ENCODE data around the gene SLC24A4. TPM values are rescaled to one million over a fixed set of nuclear protein-coding genes. Genes with fewer than 3 reads are reported as not detected.
A peak's percentile ranks its signal among the peaks of the same experiment; 100 is the strongest.

The SLC24A4 gene
- total RNA-seq, 3 donors from 2014 or later, result 0.15 to 0.96 TPM; not detected in 1

- Histone ChIP-seq H3K9me3 (no peaks in the 10 kb centered on the region), H3K27ac (no peak overlapping the region), H3K4me3 (no peak overlapping the region), H3K27me3 (no peaks in the 10 kb centered on the region), H3K36me3 (no peaks in the 10 kb centered on the region), H3K4me1 (no peaks in the 10 kb centered on the region)
- intact Hi-C loops (cut with DNase I; ENCODE audit: low total_unique reads), result no loop called here
- TF ChIP-seq POLR2AphosphoS5 (IDR thresholded peaks at IDR 0.05), result no peak
- no peak for TF ChIP-seq CTCF (IDR thresholded peaks at IDR 0.05)
- no peak for TF ChIP-seq POLR2A (IDR thresholded peaks at IDR 0.05)
- DNase-seq (ENCODE audit: low spot score in 2 of 2), result no peak
Observed at GRCh38 chr14:92340071-92340470, 17.1 kb downstream of the SLC24A4 start.

GRCh38 chr14:92340931-92341330 lies 18.0 kb downstream of the SLC24A4 start:
- intact Hi-C loops (cut with DNase I; ENCODE audit: low total_unique reads), result no loop called here

GRCh38 chr14:92341791-92342190 lies 18.8 kb downstream of the SLC24A4 start:
- Histone ChIP-seq H3K9me3 (no peaks in the 10 kb centered on the region), H3K36me3 (no peaks in the 10 kb centered on the region), H3K4me1 (no peaks in the 10 kb centered on the region), H3K27me3 (peaks cover 0 to 3% of the 10 kb centered on the region in 2 donors), H3K4me3 (no peak overlapping the region), H3K27ac (no peak overlapping the region)
- no peak for TF ChIP-seq CTCF (IDR thresholded peaks at IDR 0.05)
- no peak for TF ChIP-seq POLR2A (IDR thresholded peaks at IDR 0.05)
- no peak for TF ChIP-seq POLR2AphosphoS5 (IDR thresholded peaks at IDR 0.05)
- DNase-seq (ENCODE audit: low spot score in 2 of 2), result no peak
- intact Hi-C loops (cut with DNase I; ENCODE audit: low total_unique reads), result no loop called here

More at GRCh38 chr14:92340931-92341330, 18.0 kb downstream of the SLC24A4 start:
- TF ChIP-seq CTCF (IDR thresholded peaks at IDR 0.05) (no peak), POLR2AphosphoS5 (IDR thresholded peaks at IDR 0.05) (no peak), POLR2A (IDR thresholded peaks at IDR 0.05) (no peak)
- H3K4me1 ChIP-seq, result no peaks in the 10 kb centered on the region
- no peak for DNase-seq (ENCODE audit: low spot score in 2 of 2)
- H3K9me3 ChIP-seq, result no peaks in the 10 kb centered on the region
- H3K4me3 ChIP-seq, result no peak overlapping the region
- no peak overlapping the region for H3K27ac ChIP-seq
- no peaks in the 10 kb centered on the region for H3K36me3 ChIP-seq
- H3K27me3 ChIP-seq, result peaks cover 0 to 2% of the 10 kb centered on the region in 2 donors

- intact Hi-C loops (cut with DNase I; ENCODE audit: low total_unique reads), result no loop called here
- Histone ChIP-seq H3K4me1 (no peaks in the 10 kb centered on the region), H3K27ac (no peak overlapping the region), H3K27me3 (peaks cover 0 to 3% of the 10 kb centered on the region in 2 donors), H3K36me3 (no peaks in the 10 kb centered on the region), H3K4me3 (no peak overlapping the region), H3K9me3 (no peaks in the 10 kb centered on the region)
- DNase-seq (ENCODE audit: low spot score in 2 of 2), result peak in 1 of 2 donors; percentile 27
- no peak for TF ChIP-seq POLR2A (IDR thresholded peaks at IDR 0.05)
- TF ChIP-seq CTCF (IDR thresholded peaks at IDR 0.05), result no peak
- no peak for TF ChIP-seq POLR2AphosphoS5 (IDR thresholded peaks at IDR 0.05)
Observed at GRCh38 chr14:92348154-92348553, 25.2 kb downstream of the SLC24A4 start.

- H3K4me3 ChIP-seq, result no peak overlapping the region
- H3K27ac ChIP-seq, result no peak overlapping the region
- TF ChIP-seq POLR2A (IDR thresholded peaks at IDR 0.05), result no peak
- TF ChIP-seq POLR2AphosphoS5 (IDR thresholded peaks at IDR 0.05), result no peak
- TF ChIP-seq CTCF (IDR thresholded peaks at IDR 0.05), result no peak
- H3K27me3 ChIP-seq, result no peaks in the 10 kb centered on the region
- intact Hi-C loops (cut with DNase I; ENCODE audit: low total_unique reads), result no loop called here
- no peaks in the 10 kb centered on the region for H3K4me1 ChIP-seq
- H3K36me3 ChIP-seq, result no peaks in the 10 kb centered on the region
- H3K9me3 ChIP-seq, result no peaks in the 10 kb centered on the region
- no peak for DNase-seq (ENCODE audit: low spot score in 2 of 2)
Observed at GRCh38 chr14:92351750-92352149, 28.8 kb downstream of the SLC24A4 start.

Measured in breast epithelium (tissue), 4 donors.